Neural cell (in vitro differentiated cells): Measurements from ENCODE around the gene APBB1IP. TPM values are rescaled to one million over a fixed set of nuclear protein-coding genes. Genes with fewer than 3 reads are reported as not detected.
"Not testable (repeated sequence)": the region's sequence is repeated elsewhere in the genome, so short reads cannot be mapped to it uniquely, and the experiment has no call there.

Experiments
- H2AFZ ChIP-seq: fragments of 200-600, 300-800 bp; sonication (generic), shearing (Covaris generic); 2 replicates; pipeline ENCODE4 v1.6.0; 2014; ENCODE audit warnings: low read depth, mild to moderate bottlenecking, antibody characterized with exemption, low read length, moderate library complexity
- H3F3A ChIP-seq: fragments of 200-600 bp; shearing (Covaris generic); 2 replicates; pipeline ENCODE4 v1.6.1; 2016; ENCODE audit warnings: mild to moderate bottlenecking, moderate library complexity, mixed read lengths, antibody characterized with exemption, low read length; ENCODE audit not compliant: insufficient read depth, poor library complexity, severe bottlenecking
- H3K27ac ChIP-seq: fragments of 200-600, 300-800 bp; sonication (generic), shearing (Covaris generic); 2 replicates; pipeline ENCODE4 v1.5.1; 2014; ENCODE audit warnings: mild to moderate bottlenecking, low read length, moderate library complexity
- H3K27me3 ChIP-seq: fragments of 300-800, 200-600 bp; sonication (generic), shearing (Covaris generic); 2 replicates; pipeline ENCODE4 v1.6.0; 2014; ENCODE audit warnings: mild to moderate bottlenecking, low read depth, low read length, moderate library complexity; ENCODE audit not compliant: insufficient read depth
- H3K36me3 ChIP-seq: fragments of 300-800, 200-600 bp; sonication (generic), shearing (Covaris generic); 2 replicates; pipeline ENCODE4 v1.5.1; 2014; ENCODE audit warnings: mild to moderate bottlenecking, antibody characterized with exemption, low read length, moderate library complexity; ENCODE audit not compliant: insufficient read depth
- H3K4me2 ChIP-seq: fragments of 300-800, 200-600 bp; sonication (generic), shearing (Covaris generic); 2 replicates; pipeline ENCODE4 v1.6.0; 2014; ENCODE audit warnings: mild to moderate bottlenecking, low read length
- H3K4me3 ChIP-seq: fragments of 300-800, 200-600 bp; sonication (generic), shearing (Covaris generic); 2 replicates; pipeline ENCODE4 v1.5.1; 2014; ENCODE audit warnings: mild to moderate bottlenecking, low read length, moderate library complexity
- H3K79me2 ChIP-seq: fragments of 200-600 bp; shearing (Covaris generic); replicated peaks from 2 replicates; pipeline ENCODE4 v1.6.0; 2014; ENCODE audit warnings: mild to moderate bottlenecking, low read length, moderate library complexity; ENCODE audit not compliant: insufficient read depth
- H3K9ac ChIP-seq: fragments of 300-800, 200-600 bp; sonication (generic), shearing (Covaris generic); 2 replicates; pipeline ENCODE4 v1.6.1; 2016; ENCODE audit warnings: mild to moderate bottlenecking, low read length, mixed read lengths
- H3K9me2 ChIP-seq: fragments of 200-600 bp; shearing (Covaris generic); 2 replicates; pipeline ENCODE4 v1.6.1; 2016; ENCODE audit warnings: mild to moderate bottlenecking, low read length, mixed read lengths; ENCODE audit not compliant: insufficient read depth
- H3K9me3 ChIP-seq: fragments of 200-600, 300-800 bp; sonication (generic), shearing (Covaris generic); 2 replicates; pipeline ENCODE4 v1.6.1; 2016; ENCODE audit warnings: mild to moderate bottlenecking, mixed run types, low read length, moderate library complexity, mixed read lengths
- H4K20me1 ChIP-seq: fragments of 200-600 bp; shearing (Covaris generic); 2 replicates; pipeline ENCODE4 v1.6.1; 2016; ENCODE audit warnings: mild to moderate bottlenecking, mixed run types; ENCODE audit not compliant: insufficient read depth
- CTCF ChIP-seq: fragments of 450-650 bp; IDR thresholded peaks from 2 replicates; pipeline ENCODE4 v1.5.1; 2014; ENCODE audit warnings: antibody characterized with exemption, mild to moderate bottlenecking, moderate library complexity; ENCODE audit not compliant: poor library complexity, severe bottlenecking
- EP300 ChIP-seq: fragments of 450-650 bp; conservative IDR thresholded peaks from 2 replicates; pipeline ENCODE4 v1.6.1; 2014; ENCODE audit warnings: antibody characterized with exemption, mild to moderate bottlenecking, moderate library complexity; ENCODE audit not compliant: poor library complexity, severe bottlenecking
- EZH2 ChIP-seq: fragments of 200-600, 300-800 bp; shearing (Covaris generic), sonication (generic); IDR thresholded peaks from 2 replicates; pipeline ENCODE4 v1.6.1; 2014; ENCODE audit warnings: antibody characterized with exemption, low read length, borderline replicate concordance, mild to moderate bottlenecking; ENCODE audit not compliant: insufficient read depth, poor library complexity, severe bottlenecking
- MXI1 ChIP-seq: fragments of 450-650 bp; conservative IDR thresholded peaks from 2 replicates; pipeline ENCODE4 v1.6.1; 2014; ENCODE audit warnings: antibody characterized with exemption, mild to moderate bottlenecking; ENCODE audit not compliant: poor library complexity, severe bottlenecking
- POLR2AphosphoS5 ChIP-seq: IDR thresholded peaks from 2 replicates; pipeline ENCODE4 v1.6.1; 2012
- RAD21 ChIP-seq: fragments of 450-650 bp; conservative IDR thresholded peaks from 2 replicates; pipeline ENCODE4 v1.6.1; 2014; ENCODE audit warnings: antibody characterized with exemption, mild to moderate bottlenecking, moderate library complexity
- REST ChIP-seq: IDR thresholded peaks from 2 replicates; pipeline ENCODE4 v1.6.1; 2012; ENCODE audit warnings: borderline replicate concordance
- SMC3 ChIP-seq: fragments of 450-650 bp; conservative IDR thresholded peaks from 2 replicates; pipeline ENCODE4 v1.6.1; 2014; ENCODE audit warnings: antibody characterized with exemption, mild to moderate bottlenecking, moderate library complexity; ENCODE audit not compliant: poor library complexity
- TAF1 ChIP-seq: IDR thresholded peaks from 2 replicates; pipeline ENCODE4 v1.6.1; 2012; ENCODE audit warnings: low read depth
- polyA plus RNA-seq: library from polyadenylated mRNA; depleted of rRNA; stranded (reverse); fragments of >200 nt; gene quantifications from 2 replicates; pipeline ENCODE4 v1.2.3, GENCODE V29; 2014

APBB1IP gene
- polyA plus RNA-seq, 1 donor from 2014 or later: not detected

GRCh38 chr10:26586211-26586610 lies 148.1 kb downstream of the APBB1IP start (continued):
- no peak for TF ChIP-seq CTCF
- no peak for TF ChIP-seq RAD21

GRCh38 chr10:26588611-26589010 lies 150.5 kb downstream of the APBB1IP start:
- TF ChIP-seq RAD21: no peak
- no peak for TF ChIP-seq TAF1
- TF ChIP-seq POLR2AphosphoS5: no peak
- TF ChIP-seq CTCF: no peak
- TF ChIP-seq EZH2: no peak
- no peak for TF ChIP-seq MXI1
- no peak for TF ChIP-seq REST
- no peak for TF ChIP-seq EP300
- no peak for TF ChIP-seq SMC3
- Histone ChIP-seq H3F3A (no peaks in the 10 kb centered on the region), H2AFZ (no peak overlapping the region), H3K79me2 (no peaks in the 10 kb centered on the region), H3K27ac (no peak overlapping the region), H3K4me2 (no peak overlapping the region), H3K9me3 (no peaks in the 10 kb centered on the region), H3K27me3 (no peaks in the 10 kb centered on the region), H3K9me2 (no peaks in the 10 kb centered on the region), H3K9ac (no peak overlapping the region), H3K4me3 (no peak overlapping the region), H3K36me3 (no peaks in the 10 kb centered on the region), H4K20me1 (no peaks in the 10 kb centered on the region)

GRCh38 chr10:26589813-26590212 lies 151.7 kb downstream of the APBB1IP start:
- H3K27ac ChIP-seq, H3K9me2 ChIP-seq, H3K36me3 ChIP-seq, H3K4me3 ChIP-seq, H3K4me2 ChIP-seq, H3K27me3 ChIP-seq, H3K79me2 ChIP-seq, H3K9ac ChIP-seq, H2AFZ ChIP-seq, H4K20me1 ChIP-seq, H3F3A ChIP-seq, H3K9me3 ChIP-seq: not testable (repeated sequence)
